Lower leg skin (tissue), 3 donors: ENCODE data around the gene PTK7.

Experiments used
- POLR2A ChIP-seq, 2 donors: fragments of 450-650 bp; IDR thresholded peaks; one replicate each; pipeline ENCODE4 v1.6.1; 2016 to 2017; ENCODE audit warnings: antibody characterized with exemption in 2 of 2, mild to moderate bottlenecking in 1 of 2, moderate library complexity in 1 of 2
- TF ChIP-seq, protein P1 (sequence below), 3 donors: fragments of 450-650 bp; IDR thresholded peaks; one replicate each; pipeline ENCODE4 v1.5.1; 2016; ENCODE audit warnings: antibody characterized with exemption in 3 of 3, mild to moderate bottlenecking in 3 of 3, moderate library complexity in 2 of 3

DNA sequence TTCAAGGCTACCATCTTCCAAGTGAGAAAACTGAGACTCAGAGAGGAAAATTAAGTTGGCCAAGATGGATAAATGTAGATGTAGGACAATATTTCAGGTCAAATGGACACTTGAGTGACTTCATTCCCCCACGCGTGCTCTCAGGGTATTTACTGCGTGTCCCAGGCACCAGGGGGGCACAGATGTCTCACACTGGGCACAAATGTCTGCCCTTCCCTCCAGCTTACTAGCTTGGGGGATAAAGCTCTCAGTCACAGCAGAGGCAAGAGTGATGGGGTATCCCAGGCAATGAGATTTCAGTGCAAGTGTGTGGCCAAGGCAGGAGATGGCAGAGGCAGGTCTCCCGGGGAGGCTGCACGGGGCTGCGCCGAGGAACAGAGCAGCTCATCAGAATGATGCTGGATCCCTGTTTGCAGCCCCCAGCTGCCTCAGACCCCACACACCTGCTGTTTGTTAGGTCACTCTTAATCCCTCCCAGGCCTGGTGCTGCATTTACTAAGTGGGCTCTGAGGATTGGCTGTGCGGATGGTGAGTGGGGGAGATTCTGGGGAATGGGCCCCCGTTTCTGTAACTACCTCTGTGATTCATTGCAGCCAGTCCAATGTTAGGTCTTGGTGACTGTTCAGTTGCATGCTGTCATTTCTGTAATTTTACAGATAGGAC, 44.1 kb downstream of the PTK7 start:
- no peak for TF ChIP-seq POLR2A (IDR thresholded peaks at IDR 0.05)
- TF ChIP-seq, protein P1, sequence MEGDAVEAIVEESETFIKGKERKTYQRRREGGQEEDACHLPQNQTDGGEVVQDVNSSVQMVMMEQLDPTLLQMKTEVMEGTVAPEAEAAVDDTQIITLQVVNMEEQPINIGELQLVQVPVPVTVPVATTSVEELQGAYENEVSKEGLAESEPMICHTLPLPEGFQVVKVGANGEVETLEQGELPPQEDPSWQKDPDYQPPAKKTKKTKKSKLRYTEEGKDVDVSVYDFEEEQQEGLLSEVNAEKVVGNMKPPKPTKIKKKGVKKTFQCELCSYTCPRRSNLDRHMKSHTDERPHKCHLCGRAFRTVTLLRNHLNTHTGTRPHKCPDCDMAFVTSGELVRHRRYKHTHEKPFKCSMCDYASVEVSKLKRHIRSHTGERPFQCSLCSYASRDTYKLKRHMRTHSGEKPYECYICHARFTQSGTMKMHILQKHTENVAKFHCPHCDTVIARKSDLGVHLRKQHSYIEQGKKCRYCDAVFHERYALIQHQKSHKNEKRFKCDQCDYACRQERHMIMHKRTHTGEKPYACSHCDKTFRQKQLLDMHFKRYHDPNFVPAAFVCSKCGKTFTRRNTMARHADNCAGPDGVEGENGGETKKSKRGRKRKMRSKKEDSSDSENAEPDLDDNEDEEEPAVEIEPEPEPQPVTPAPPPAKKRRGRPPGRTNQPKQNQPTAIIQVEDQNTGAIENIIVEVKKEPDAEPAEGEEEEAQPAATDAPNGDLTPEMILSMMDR (IDR thresholded peaks at IDR 0.05): no peak
